MG63 (cell line): ENCODE results near the gene TENM4. TPM values are rescaled to one million over a fixed set of nuclear protein-coding genes. Genes with fewer than 3 reads are reported as not detected.

ENCODE experiments used
- DNase-seq: peaks from one replicate; pipeline ENCODE4 v3.0.0-alpha.2; 2020
- H3K27me3 ChIP-seq: fragments of 250-450 bp; sonication (Bioruptor Pico); 2 replicates; pipeline ENCODE4 v1.5.1; 2020; ENCODE audit warnings: mild to moderate bottlenecking, moderate library complexity
- H3K36me3 ChIP-seq: fragments of 250-450 bp; sonication (Bioruptor Pico); 2 replicates; pipeline ENCODE4 v1.5.1; 2020; ENCODE audit warnings: mild to moderate bottlenecking, moderate library complexity
- H3K4me3 ChIP-seq: fragments of 250-450 bp; sonication (Bioruptor Pico); 2 replicates; pipeline ENCODE4 v1.5.1; 2020; ENCODE audit warnings: mild to moderate bottlenecking, moderate library complexity
- H3K9me3 ChIP-seq: fragments of 250-450 bp; sonication (Bioruptor Pico); 2 replicates; pipeline ENCODE4 v1.5.1; 2020; ENCODE audit warnings: mild to moderate bottlenecking, moderate library complexity
- total RNA-seq: library from RNA; depleted of rRNA; stranded (reverse); fragments of >200 nt; shearing (Covaris generic); gene quantifications from 2 replicates; pipeline ENCODE4 v1.2.3, GENCODE V29; 2014; ENCODE audit warnings: low replicate concordance

The TENM4 gene
- total RNA-seq, 1 experiment from 2014 or later: not detected

- Histone ChIP-seq H3K4me3 (no peak overlapping the region), H3K36me3 (no peaks in the 10 kb centered on the region), H3K9me3 (no peaks in the 10 kb centered on the region), H3K27me3 (no peaks in the 10 kb centered on the region)
- no peak for DNase-seq
Observed at GRCh38 chr11:79414041-79414440, 26.8 kb downstream of the TENM4 start.

GRCh38 chr11:79413268-79413667, 27.6 kb downstream of the TENM4 start:
- no peaks in the 10 kb centered on the region for H3K27me3 ChIP-seq
- H3K4me3 ChIP-seq: no peak overlapping the region
- DNase-seq: peak; percentile 87

GRCh38 chr11:79412761-79413160, 28.1 kb downstream of the TENM4 start:
- Histone ChIP-seq H3K4me3 (no peak overlapping the region), H3K9me3 (no peaks in the 10 kb centered on the region), H3K36me3 (no peaks in the 10 kb centered on the region), H3K27me3 (no peaks in the 10 kb centered on the region)
- DNase-seq: no peak

More at GRCh38 chr11:79413268-79413667, 27.6 kb downstream of the TENM4 start:
- Histone ChIP-seq H3K36me3 (no peaks in the 10 kb centered on the region), H3K9me3 (no peaks in the 10 kb centered on the region)

GRCh38 chr11:79409330-79409729, 31.5 kb downstream of the TENM4 start:
- Histone ChIP-seq H3K36me3 (no peaks in the 10 kb centered on the region), H3K27me3 (no peaks in the 10 kb centered on the region), H3K4me3 (no peak overlapping the region), H3K9me3 (no peaks in the 10 kb centered on the region)
- DNase-seq: no peak

GRCh38 chr11:79406376-79406775, 34.5 kb downstream of the TENM4 start:
- no peaks in the 10 kb centered on the region for H3K36me3 ChIP-seq
- H3K9me3 ChIP-seq: no peaks in the 10 kb centered on the region
- H3K4me3 ChIP-seq: no peak overlapping the region
- DNase-seq: no peak
- no peaks in the 10 kb centered on the region for H3K27me3 ChIP-seq

GRCh38 chr11:79404806-79405205, 36.0 kb downstream of the TENM4 start:
- H3K27me3 ChIP-seq: no peaks in the 10 kb centered on the region
- no peaks in the 10 kb centered on the region for H3K36me3 ChIP-seq
- DNase-seq: no peak
- no peak overlapping the region for H3K4me3 ChIP-seq
- H3K9me3 ChIP-seq: no peaks in the 10 kb centered on the region

- DNase-seq: no peak
- no peaks in the 10 kb centered on the region for H3K9me3 ChIP-seq
- no peaks in the 10 kb centered on the region for H3K36me3 ChIP-seq
- H3K27me3 ChIP-seq: no peaks in the 10 kb centered on the region
- no peak overlapping the region for H3K4me3 ChIP-seq
Observed at GRCh38 chr11:79404325-79404724, 36.5 kb downstream of the TENM4 start.

- Histone ChIP-seq H3K36me3 (no peaks in the 10 kb centered on the region), H3K4me3 (no peak overlapping the region), H3K9me3 (no peaks in the 10 kb centered on the region), H3K27me3 (no peaks in the 10 kb centered on the region)
- no peak for DNase-seq
Observed at GRCh38 chr11:79403839-79404238, 37.0 kb downstream of the TENM4 start.

GRCh38 chr11:79402912-79403311, 37.9 kb downstream of the TENM4 start:
- H3K9me3 ChIP-seq: no peaks in the 10 kb centered on the region
- DNase-seq: no peak
- H3K36me3 ChIP-seq: no peaks in the 10 kb centered on the region
- H3K4me3 ChIP-seq: no peak overlapping the region
- no peaks in the 10 kb centered on the region for H3K27me3 ChIP-seq

GRCh38 chr11:79400717-79401330, 40.0 kb downstream of the TENM4 start:
- H3K27me3 ChIP-seq: no peaks in the 10 kb centered on the region
- H3K36me3 ChIP-seq: no peaks in the 10 kb centered on the region
- no peaks in the 10 kb centered on the region for H3K9me3 ChIP-seq
- DNase-seq: peak; percentile 20
- no peak overlapping the region for H3K4me3 ChIP-seq

- no peak for DNase-seq
- Histone ChIP-seq H3K4me3 (no peak overlapping the region), H3K27me3 (no peaks in the 10 kb centered on the region), H3K36me3 (no peaks in the 10 kb centered on the region), H3K9me3 (no peaks in the 10 kb centered on the region)
Observed at GRCh38 chr11:79400206-79400605, 40.6 kb downstream of the TENM4 start.

- Histone ChIP-seq H3K4me3 (no peak overlapping the region), H3K27me3 (no peaks in the 10 kb centered on the region), H3K36me3 (no peaks in the 10 kb centered on the region), H3K9me3 (no peaks in the 10 kb centered on the region)
- DNase-seq: no peak
Observed at GRCh38 chr11:79397252-79397651, 43.6 kb downstream of the TENM4 start.

- Histone ChIP-seq H3K27me3 (no peaks in the 10 kb centered on the region), H3K4me3 (no peak overlapping the region), H3K36me3 (no peaks in the 10 kb centered on the region), H3K9me3 (no peaks in the 10 kb centered on the region)
- DNase-seq: no peak
Observed at GRCh38 chr11:79396674-79397073, 44.2 kb downstream of the TENM4 start.

GRCh38 chr11:79396001-79396400, 44.8 kb downstream of the TENM4 start:
- Histone ChIP-seq H3K27me3 (no peaks in the 10 kb centered on the region), H3K36me3 (no peaks in the 10 kb centered on the region), H3K9me3 (no peaks in the 10 kb centered on the region), H3K4me3 (no peak overlapping the region)
- no peak for DNase-seq

GRCh38 chr11:79393362-79394043, 47.3 kb downstream of the TENM4 start:
- Histone ChIP-seq H3K27me3 (no peaks in the 10 kb centered on the region), H3K9me3 (no peaks in the 10 kb centered on the region), H3K4me3 (no peak overlapping the region), H3K36me3 (no peaks in the 10 kb centered on the region)
- no peak for DNase-seq

- Histone ChIP-seq H3K4me3 (no peak overlapping the region), H3K27me3 (no peaks in the 10 kb centered on the region), H3K9me3 (no peaks in the 10 kb centered on the region), H3K36me3 (no peaks in the 10 kb centered on the region)
- DNase-seq: no peak
Observed at GRCh38 chr11:79392161-79392560, 48.7 kb downstream of the TENM4 start.

- H3K9me3 ChIP-seq: no peaks in the 10 kb centered on the region
- H3K4me3 ChIP-seq: no peak overlapping the region
- no peaks in the 10 kb centered on the region for H3K27me3 ChIP-seq
- no peaks in the 10 kb centered on the region for H3K36me3 ChIP-seq
- DNase-seq: no peak
Observed at GRCh38 chr11:79390923-79391322, 49.9 kb downstream of the TENM4 start.

- H3K9me3 ChIP-seq: no peaks in the 10 kb centered on the region
- H3K4me3 ChIP-seq: no peak overlapping the region
- H3K36me3 ChIP-seq: no peaks in the 10 kb centered on the region
- H3K27me3 ChIP-seq: no peaks in the 10 kb centered on the region
- no peak for DNase-seq
Observed at GRCh38 chr11:79390477-79390876, 50.4 kb downstream of the TENM4 start.
